HG03457 (cell line): ENCODE data around the gene NSUN3.

Experiments
- ATAC-seq: cut with Tn5 transposase; IDR thresholded peaks from one replicate; pipeline ENCODE4 v1.9.1; 2021; ENCODE audit warnings: moderate number of reproducible peaks; ENCODE audit not compliant: unreplicated experiment

NSUN3 gene

DNA sequence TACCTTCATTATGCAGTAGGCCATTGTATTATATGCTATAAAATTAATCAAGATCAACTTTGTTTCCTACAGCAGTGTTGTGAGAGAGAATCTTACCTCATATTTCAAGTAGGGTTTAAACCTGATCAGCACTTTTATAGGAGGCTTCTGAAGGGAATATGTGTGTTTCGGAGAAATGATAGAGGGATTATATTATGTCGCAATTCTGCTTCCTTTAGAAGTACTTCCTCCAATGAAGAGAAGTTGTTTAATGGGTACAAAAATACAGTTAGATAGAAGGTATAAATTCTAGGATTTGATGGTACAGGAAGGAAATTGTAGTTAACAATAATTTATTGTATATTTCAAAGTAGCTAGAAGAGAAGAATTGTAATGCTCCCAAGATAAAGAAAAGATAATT, 54.9 kb downstream of the NSUN3 start:
- ATAC-seq: no peak

DNA sequence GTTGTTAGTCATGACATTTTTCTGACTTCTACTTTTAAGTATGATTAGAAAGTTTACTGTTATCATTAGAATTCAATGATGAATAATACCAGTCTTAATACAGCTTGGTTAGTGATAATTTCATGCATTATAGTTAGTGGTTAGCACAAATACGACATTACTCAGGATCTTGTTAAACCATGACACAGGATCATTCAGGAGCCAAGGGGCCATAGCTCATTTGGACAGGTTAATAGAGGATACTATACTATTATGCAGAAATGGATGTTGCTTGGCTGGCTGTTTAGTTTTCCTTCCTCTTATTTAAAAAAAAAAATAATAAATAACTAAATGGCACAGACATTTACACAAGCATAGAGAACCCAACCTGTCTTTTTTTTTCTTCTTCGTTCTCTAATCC, 55.5 kb downstream of the NSUN3 start:
- ATAC-seq: no peak

DNA sequence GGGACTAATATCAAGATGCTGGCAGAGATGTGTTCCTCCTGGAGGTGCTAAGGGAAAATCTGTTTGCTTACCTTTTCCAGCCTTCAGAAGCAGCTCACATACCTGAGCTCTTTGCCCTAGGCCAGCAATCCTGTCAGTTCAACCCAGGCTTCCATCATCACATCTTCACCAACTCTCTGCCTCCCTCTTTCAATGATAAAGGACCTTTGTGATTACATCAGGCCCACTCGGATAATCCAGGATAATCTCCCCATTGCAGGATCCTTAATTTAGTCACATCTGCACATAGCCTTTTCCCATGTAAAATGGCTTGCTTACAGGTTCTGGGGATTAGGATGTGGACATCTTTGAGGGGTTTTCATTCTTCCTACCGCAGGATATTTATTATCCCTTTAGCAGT, 58.3 kb downstream of the NSUN3 start:
- no peak for ATAC-seq

DNA sequence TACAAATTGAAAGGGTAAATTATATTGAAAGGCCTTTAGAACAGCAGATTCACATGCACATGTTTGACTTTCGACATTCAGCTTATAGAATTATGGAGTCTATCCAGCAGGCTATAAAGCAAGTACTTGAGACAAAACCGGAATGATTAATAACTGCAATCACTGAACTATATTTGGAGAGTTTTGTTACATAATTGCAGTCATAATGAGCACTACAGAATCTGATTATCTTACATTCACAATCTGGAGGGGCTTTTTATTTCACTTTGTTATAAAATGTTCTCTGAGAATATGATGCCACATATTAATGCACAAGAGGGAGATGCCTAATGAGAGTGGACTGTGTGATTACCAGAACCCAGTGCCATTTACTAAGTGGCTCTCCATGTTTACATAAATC, 64.3 kb downstream of the NSUN3 start:
- no peak for ATAC-seq

DNA sequence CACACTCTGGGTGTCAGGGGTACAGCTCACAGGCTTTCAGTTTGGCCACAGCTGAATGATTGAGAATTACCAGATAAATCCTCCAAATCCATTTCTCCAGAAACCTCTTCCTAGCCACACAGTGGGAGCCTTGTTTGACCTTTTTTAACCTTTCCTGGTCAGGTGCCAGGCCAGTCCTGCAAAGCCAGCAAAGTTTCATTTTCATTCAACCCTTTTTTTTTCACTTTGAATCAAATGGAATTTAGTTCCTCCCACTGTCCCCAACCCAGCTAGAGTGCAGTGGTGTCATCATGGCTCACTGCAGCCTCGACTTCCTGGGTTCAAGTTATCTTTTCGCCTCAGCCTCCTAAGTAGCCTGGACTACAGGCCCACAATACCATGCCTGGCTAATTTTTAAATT, 67.8 kb downstream of the NSUN3 start:
- ATAC-seq: no peak

DNA sequence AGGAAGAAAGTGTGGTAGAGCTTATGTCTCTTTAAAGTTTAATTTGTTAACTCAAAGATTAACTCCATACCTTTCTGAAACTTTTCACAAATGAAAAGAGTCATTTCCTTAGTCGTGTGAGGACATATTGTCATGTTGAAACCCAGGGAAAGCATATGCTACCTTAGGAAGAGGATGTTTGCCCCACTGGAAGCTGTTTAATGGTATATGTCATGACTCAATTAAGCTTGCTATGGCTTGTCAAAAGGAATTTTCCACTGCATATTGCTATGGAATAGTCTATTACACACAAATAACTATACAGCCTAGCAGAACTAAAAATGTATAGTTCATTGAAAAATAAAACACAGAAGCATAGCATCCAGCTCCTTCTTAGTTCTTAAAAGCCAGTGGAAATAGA, 69.9 kb downstream of the NSUN3 start:
- ATAC-seq: no peak

DNA sequence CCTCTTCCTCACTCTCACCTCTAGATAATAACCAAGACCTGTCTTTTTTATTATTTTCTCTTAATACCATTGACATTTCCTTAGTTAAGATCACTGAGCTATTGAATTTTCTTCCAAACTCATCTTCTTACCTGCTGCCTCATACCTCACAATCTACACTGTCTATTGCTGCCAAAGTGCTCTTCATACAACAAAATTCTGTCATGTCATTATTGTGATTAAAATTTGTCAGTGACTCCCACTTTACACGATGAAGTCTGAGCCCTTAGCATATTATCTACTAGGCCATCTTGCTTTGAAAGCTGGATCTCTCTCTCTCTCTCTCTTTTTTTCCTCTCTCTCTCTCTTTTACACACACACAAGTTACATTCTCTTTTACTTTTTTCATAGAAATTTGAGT, 73.3 kb downstream of the NSUN3 start:
- ATAC-seq: no peak

DNA sequence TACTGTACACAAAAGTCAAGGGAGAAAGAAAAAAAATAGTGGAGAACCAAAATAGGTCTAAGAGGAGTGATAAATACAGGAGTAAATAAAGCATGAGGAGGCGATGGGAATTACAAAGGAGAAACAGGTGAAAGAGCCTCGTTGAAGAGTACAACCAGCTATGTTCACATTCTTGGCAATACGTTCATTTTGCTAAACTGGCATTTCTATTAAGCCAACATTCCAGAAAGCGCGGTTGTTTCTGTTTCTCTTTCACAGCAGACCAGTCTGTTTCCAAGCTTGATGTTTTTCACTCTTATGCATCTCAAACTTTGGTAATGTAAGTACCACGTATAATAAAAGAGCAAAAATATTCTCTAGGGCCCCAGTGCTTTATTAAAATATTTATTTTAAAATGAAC, 74.5 kb downstream of the NSUN3 start:
- no peak for ATAC-seq

DNA sequence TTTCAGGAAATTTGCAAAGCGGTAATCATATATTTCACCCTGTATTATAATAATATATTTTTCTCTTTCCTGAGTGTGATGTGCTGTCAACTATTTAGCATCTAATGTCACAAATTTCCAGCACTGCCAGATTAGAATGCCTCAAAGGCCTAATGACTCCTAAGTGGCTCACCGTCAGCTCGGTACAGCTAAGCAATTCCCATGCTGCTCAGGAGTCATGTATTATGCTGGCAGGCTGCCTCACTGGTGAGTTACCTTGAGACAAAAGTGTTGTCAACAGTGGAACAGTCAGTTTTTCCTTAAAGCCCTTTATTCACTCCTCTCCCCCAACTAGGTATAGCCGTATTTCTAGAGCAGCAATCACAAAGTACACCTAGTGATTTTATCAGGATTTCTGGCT, 83.6 kb downstream of the NSUN3 start:
- no peak for ATAC-seq

DNA sequence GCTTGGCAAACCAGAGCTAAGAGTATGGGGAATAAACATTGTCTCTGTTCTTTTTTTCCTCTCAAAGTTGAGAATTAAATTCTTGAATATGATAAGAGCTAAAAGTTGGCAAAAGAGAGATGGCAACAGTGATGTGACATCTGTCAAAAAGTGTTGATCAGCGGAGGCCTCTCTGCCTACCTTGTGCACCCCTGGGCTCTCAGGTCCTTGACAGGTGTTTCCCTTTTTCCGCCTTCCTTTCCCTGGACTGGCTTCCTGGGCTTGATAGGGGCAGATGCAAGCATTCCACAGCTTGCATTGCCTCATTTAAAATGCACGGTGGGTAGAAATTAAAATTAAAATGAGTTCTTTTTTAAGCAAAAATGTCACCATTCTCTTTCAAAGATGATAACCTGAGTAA, 84.2 kb downstream of the NSUN3 start:
- ATAC-seq: no peak

DNA sequence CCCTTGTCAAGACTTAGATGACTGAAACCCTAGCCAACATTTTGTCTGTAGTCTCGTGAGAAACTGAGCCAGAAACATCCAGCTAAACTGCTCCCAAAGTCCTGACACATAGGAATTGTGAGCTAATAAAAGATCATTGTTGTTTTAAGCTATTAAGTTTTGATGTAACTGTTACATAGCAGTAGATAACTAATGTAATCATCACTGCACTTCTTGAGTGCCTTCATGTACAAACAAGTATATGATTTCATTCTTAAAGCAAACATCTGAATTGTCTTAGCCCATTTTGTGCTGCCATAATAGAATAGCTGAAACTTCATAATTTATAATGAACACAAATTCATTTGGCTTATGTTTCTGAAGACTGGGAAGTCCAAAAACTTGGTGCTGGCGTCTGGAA, 87.3 kb downstream of the NSUN3 start:
- no peak for ATAC-seq

DNA sequence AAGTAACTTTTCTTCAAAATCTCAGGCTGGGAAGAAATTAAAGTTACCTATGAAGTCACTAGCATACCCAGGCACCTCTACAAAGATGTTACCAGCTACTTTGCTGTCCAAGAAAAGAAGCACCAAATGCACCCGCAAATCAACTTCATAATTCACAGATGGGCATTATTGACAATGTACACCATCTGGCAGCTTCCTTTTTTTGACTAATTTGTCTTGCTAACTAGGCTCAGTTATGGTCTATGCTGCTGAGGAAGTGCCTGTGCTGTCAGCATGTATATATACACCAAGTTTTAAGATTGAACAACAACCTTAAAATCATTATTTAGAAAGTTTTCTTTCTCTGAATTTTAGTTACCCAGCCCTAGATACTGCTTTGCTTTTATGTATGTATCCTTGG, 93.8 kb downstream of the NSUN3 start:
- ATAC-seq: no peak

DNA sequence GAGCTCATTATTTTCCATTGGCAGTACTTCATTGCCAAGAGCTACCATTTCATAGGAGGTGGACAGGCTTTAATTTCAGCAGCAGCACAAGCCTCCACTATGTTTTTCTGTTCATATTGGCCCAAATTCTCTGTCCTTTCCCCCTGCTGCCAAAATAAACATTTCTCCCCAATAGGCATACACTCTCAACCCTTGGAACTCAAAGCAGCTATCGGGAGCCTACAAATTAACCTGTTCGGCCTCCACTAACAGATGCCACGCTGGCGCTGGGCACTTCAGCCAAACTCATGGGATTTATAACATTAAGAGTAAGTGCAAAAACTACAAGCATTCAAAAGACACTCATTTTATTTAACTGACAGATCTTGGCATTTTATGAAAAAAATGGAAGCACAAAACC, 95.7 kb downstream of the NSUN3 start:
- ATAC-seq: no peak

DNA sequence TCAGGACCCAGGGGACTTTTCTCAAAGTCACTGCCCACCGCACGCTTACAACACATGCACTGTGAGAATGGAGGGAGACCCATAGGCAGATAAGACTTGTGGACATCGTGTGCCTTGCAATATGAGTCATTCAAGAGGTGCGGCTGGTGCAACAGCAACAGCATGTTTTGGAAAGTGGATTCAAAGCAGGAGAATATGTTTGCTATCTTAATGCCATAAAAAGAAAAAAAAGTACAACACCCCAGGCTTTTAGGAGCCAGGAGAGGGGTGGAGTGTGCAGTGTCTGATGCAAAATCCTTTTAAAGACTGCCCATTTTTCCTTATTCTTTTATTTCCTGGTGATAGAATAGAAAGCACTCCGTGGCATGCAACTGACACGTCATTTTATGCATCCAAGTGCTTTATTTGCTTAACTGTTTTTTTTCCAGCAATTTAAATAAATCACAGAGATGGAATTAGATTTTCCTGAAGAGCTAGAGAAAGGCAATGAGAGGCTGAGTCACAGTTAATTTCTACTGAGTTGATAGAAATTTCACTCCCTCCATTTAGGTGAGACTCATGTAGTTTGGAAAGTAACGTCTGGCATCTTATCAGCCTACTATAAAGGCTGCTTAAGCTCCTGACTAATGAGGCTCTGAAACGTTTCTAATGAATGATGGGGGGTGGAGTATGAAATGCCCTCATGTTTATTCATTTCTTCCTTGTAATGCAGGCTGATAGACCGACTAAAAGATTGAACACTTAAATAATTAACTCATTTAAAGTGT, 96.4 kb downstream of the NSUN3 start:
- no peak for ATAC-seq

DNA sequence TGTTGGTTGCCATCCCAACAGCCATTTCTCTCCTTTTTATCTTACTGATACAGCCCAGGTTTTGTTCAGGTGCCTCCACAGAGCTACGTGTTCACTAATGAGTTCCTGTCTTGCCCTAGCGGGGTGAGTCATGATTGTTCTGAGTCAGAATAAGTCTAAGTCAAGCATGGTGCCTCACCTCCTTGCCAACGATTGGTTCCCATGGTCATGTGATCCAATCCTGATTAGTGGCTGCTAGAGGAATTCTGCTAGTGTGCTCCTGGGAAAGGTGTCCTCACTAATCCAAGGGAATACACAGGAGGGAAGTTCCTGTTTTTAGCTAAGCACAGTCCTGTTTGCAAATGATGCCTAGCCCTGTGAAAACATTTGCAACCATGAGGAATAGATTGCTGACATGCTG, 99.8 kb downstream of the NSUN3 start:
- ATAC-seq: no peak

DNA sequence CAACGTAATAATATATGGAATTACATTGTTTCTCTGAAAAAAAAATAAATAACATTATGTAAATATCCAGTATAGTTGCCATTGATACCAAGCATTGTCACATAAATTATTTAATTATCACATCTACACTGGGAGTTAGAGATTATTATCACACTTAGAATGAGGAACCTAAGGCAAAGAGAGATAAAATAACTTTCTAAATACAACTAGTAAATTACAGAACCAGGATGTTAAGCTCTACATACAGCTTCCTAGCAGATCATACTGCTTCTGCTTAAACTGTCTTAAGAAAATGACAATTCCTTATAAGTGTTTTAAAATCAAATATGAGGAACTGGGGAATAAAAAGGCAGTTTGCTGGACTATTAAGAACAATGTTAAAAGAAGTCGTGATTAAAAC, 104.5 kb downstream of the NSUN3 start:
- ATAC-seq: no peak

DNA sequence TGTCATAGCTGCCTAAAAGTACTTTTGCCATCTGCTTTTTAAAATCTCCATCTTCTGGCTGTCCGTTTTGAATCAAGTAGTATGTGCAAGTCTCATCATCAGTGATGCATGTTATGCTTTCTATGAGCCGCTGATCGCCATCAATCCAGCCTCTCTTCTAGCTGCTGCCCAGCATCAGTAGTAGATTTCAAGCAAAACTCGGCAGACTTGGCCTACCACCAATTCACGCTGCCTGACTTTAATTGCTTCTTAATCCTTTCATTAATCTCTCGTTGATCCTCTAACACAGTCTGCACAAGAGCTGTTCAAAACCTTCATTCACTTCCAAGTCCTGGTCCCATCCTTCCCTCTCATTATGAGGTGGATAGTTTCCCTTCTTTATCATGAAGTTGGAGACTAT, 104.9 kb downstream of the NSUN3 start:
- ATAC-seq: no peak

DNA sequence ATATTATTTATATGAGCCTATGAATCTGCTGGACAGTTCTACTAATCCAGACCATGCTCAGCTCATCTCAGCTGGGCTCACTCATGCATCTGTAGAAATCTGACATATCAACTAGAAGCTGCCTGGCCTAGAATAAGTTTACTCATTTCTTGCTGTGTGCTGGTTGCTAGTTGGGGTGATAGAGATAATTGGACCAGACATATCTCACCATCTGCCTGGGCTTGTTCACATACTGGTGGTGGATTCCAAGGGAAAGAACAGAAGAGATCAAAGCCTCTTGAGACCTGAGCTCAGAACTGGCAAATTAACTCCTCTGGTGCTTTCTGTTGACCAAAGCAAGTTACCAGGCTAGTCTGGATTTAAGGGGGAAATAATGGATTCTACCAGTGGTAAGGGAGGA, 109.1 kb downstream of the NSUN3 start:
- no peak for ATAC-seq

DNA sequence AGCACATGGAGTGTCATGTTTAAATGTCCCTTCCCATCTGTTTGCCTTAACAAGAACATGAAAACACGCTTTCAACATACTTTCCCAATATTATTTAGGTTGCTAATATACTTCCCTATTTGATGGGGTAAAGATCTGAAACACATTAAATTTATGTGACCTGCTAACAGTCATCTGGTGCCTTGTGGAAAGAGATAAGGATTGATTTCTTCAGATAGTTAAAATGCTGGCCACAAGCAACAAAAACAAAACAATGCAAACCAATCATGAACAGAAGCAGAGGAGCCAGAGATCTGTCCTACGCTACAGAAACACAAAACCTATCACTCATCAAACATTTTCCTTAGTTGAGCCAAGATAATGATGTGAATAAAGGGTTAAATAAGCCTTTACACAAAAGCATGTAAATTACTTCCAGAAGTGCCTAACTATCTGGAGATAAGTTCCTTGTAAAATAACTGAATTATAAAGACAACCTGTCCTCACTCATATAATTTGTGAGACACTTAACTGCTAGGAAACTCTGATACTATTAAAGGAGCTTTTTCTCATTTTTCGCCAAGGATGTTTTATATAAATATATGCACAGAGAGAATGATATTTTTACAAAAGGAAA, 109.9 kb downstream of the NSUN3 start:
- no peak for ATAC-seq

DNA sequence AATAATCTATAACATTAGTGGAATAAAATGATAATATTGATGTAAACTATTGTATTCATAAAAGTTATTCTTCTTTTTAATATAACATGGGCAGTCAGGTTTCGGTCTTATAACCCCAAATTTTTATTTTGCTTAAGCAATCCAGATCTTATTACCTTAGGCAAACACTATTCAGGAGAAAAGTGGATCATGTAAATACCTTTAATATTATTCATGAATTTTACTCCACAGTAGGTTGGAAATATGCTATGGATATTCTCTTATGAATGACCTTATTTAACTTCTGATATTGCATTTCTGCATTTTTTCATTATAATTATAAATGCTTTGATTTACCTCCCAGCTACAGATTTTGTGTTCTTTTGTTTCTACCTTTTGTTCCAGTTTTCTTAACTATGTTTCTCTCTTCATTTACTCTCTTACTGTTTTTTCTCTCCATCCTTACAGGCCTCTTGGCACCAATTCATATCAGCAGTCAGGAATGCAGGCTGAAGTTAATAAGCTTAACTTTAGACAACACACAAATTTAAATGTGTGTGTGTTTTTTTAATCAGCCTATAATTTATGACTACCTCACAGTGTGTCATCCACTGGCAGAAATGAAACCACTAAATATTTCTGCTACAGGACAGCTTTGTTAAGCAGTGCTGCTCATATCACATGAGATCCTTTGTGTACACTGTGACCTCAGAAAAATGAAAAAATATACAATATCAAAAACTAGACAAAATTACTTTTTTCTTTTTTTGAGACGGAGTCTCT, 111.0 kb downstream of the NSUN3 start:
- ATAC-seq: no peak

DNA sequence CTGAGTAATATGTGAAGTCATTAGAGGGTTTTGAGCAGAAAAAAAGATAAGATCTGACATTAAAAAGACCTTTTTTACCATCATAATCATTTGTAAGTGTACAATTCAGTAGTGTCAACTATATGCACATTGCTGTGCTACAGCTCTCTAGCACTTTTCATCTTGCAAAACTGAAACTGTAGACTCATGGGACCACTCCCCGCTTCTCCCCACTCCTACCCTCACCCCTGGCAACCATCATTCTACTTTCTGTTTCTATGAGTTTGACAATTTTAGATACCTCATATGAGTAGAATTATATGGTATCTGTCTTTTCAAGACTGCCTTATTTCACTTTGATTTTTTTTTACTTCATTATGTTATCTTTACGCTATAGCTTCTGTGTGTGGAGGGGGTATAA, 112.8 kb downstream of the NSUN3 start:
- ATAC-seq: no peak
